ENCODE results near the gene DNAH3. TPM values are rescaled to one million over a fixed set of nuclear protein-coding genes. Genes with fewer than 3 reads are reported as not detected.

The DNAH3 gene
- total RNA-seq, 1 donor from 2014 or later: 0.19 TPM

DNA sequence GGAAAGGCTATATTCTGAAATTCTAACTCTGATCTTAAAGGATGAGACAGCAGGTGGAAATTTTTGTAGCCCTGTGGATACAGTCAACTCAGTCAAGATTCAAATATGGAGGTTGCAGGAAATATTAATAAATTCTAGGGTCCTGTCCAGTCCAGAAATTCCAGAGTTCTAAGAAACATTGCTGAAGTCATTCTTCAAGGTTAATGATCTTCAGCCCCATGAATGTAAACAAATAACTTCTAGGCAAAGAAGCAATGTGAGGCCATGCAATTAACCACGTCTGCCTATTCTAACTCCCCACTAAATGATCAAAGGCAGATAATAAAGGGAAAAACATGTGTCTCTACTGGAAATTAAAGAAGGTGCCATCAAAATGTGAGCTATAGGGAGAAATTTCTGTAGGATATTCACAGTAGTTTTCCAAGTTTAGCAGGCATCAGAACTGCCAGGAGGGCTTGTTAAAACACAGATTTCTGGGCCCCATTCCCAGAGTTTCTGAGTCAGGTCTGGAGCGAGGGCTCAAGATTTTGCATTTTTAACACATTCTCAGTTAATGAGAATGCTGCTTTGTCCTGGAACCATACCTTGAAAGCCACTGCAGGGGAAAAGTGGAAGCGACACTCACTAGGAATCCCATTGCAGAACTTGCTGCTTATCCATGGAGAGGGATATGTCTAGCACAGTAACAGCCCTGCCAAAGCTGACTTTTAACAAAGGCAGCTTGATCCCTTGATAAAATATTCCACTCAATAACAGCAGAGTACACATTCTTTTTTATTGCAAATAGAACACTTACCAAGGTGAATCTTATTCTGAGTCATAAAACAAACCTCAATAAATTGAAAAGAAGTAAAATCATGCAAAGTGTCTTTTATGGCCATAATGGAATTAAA lies 61.8 kb downstream of the DNAH3 start:
- TF ChIP-seq, protein P1, sequence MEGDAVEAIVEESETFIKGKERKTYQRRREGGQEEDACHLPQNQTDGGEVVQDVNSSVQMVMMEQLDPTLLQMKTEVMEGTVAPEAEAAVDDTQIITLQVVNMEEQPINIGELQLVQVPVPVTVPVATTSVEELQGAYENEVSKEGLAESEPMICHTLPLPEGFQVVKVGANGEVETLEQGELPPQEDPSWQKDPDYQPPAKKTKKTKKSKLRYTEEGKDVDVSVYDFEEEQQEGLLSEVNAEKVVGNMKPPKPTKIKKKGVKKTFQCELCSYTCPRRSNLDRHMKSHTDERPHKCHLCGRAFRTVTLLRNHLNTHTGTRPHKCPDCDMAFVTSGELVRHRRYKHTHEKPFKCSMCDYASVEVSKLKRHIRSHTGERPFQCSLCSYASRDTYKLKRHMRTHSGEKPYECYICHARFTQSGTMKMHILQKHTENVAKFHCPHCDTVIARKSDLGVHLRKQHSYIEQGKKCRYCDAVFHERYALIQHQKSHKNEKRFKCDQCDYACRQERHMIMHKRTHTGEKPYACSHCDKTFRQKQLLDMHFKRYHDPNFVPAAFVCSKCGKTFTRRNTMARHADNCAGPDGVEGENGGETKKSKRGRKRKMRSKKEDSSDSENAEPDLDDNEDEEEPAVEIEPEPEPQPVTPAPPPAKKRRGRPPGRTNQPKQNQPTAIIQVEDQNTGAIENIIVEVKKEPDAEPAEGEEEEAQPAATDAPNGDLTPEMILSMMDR (IDR thresholded peaks at IDR 0.05; ENCODE audit: unreplicated experiment): no peak
- H3K27me3 Mint-ChIP-seq: no peaks in the 10 kb centered on the region
- H3K4me3 Mint-ChIP-seq (ENCODE audit: low read depth): no peak overlapping the region
- H3K4me1 Mint-ChIP-seq (ENCODE audit: low read depth): peaks cover 3% of the 10 kb centered on the region
- DNase-seq (ENCODE audit: low spot score, unreplicated experiment): no peak
- no peak overlapping the region for H3K27ac Mint-ChIP-seq
- no peaks in the 10 kb centered on the region for H3K36me3 Mint-ChIP-seq (ENCODE audit: insufficient read depth)
- peaks cover 10% of the 10 kb centered on the region for H3K9me3 Mint-ChIP-seq (ENCODE audit: low read depth)

DNA sequence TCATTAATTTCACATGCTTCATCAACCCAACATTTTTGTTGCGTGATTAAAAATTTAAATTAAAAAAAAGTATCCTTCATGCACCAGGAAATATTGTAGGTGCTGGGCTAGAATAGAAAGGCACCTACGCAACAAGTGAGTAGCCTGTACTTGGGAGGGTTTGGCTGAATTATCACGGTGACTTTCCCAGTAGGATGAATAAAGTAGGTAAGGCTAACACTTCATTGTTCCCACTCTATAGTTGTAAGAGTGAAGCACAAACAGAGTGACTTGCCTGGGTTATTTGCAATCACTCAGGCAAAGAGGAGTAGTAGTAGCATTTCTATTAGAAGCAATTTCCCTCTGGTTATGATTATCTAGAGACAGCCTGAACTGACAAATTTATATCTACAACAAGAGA lies 62.5 kb downstream of the DNAH3 start:
- Mint-ChIP-seq H3K27ac (no peak overlapping the region), H3K36me3 (ENCODE audit: insufficient read depth) (no peaks in the 10 kb centered on the region), H3K4me3 (ENCODE audit: low read depth) (no peak overlapping the region), H3K27me3 (no peaks in the 10 kb centered on the region), H3K9me3 (ENCODE audit: low read depth) (peaks cover 8% of the 10 kb centered on the region), H3K4me1 (ENCODE audit: low read depth) (peaks cover 3% of the 10 kb centered on the region)
- DNase-seq (ENCODE audit: low spot score, unreplicated experiment): no peak
- TF ChIP-seq, protein P1 (IDR thresholded peaks at IDR 0.05; ENCODE audit: unreplicated experiment): no peak

GRCh38 chr16:21084631-21085225 lies 65.9 kb downstream of the DNAH3 start:
- TF ChIP-seq, protein P1 (IDR thresholded peaks at IDR 0.05; ENCODE audit: unreplicated experiment): no peak
- peaks cover 3% of the 10 kb centered on the region for H3K4me1 Mint-ChIP-seq (ENCODE audit: low read depth)
- no peaks in the 10 kb centered on the region for H3K27me3 Mint-ChIP-seq

GRCh38 chr16:21083729-21084268 lies 66.8 kb downstream of the DNAH3 start:
- Mint-ChIP-seq H3K4me1 (ENCODE audit: low read depth) (peaks cover 2% of the 10 kb centered on the region), H3K4me3 (ENCODE audit: low read depth) (no peak overlapping the region), H3K27me3 (no peaks in the 10 kb centered on the region), H3K9me3 (ENCODE audit: low read depth) (no peaks in the 10 kb centered on the region), H3K36me3 (ENCODE audit: insufficient read depth) (no peaks in the 10 kb centered on the region), H3K27ac (peak overlapping the region; percentile 47)
- TF ChIP-seq, protein P1 (IDR thresholded peaks at IDR 0.05; ENCODE audit: unreplicated experiment): peak; percentile 75
- peak; percentile 27 for DNase-seq (ENCODE audit: low spot score, unreplicated experiment)

More at GRCh38 chr16:21084631-21085225, 65.9 kb downstream of the DNAH3 start:
- no peak overlapping the region for H3K4me3 Mint-ChIP-seq (ENCODE audit: low read depth)
- no peaks in the 10 kb centered on the region for H3K36me3 Mint-ChIP-seq (ENCODE audit: insufficient read depth)
- no peak for DNase-seq (ENCODE audit: low spot score, unreplicated experiment)
- no peak overlapping the region for H3K27ac Mint-ChIP-seq
- peaks cover 4% of the 10 kb centered on the region for H3K9me3 Mint-ChIP-seq (ENCODE audit: low read depth)

GRCh38 chr16:21081329-21081728 lies 69.3 kb downstream of the DNAH3 start:
- Mint-ChIP-seq H3K36me3 (ENCODE audit: insufficient read depth) (no peaks in the 10 kb centered on the region), H3K4me1 (ENCODE audit: low read depth) (no peaks in the 10 kb centered on the region), H3K4me3 (ENCODE audit: low read depth) (no peak overlapping the region), H3K27me3 (no peaks in the 10 kb centered on the region), H3K9me3 (ENCODE audit: low read depth) (no peaks in the 10 kb centered on the region), H3K27ac (no peak overlapping the region)
- TF ChIP-seq, protein P1 (IDR thresholded peaks at IDR 0.05; ENCODE audit: unreplicated experiment): no peak
- DNase-seq (ENCODE audit: low spot score, unreplicated experiment): no peak

All from progenitor cell of endocrine pancreas (in vitro differentiated cells).